Fibroblast of pulmonary artery (primary cell): ENCODE measurements around the gene CNP.

Experiments used
- DNase-seq: peaks from one replicate; pipeline ENCODE4 v3.0.0-alpha.2; 2010; ENCODE audit warnings: low read depth
- H3K4me3 ChIP-seq: replicated peaks from 2 replicates; pipeline ENCODE4 v1.5.1; 2011; ENCODE audit warnings: low read depth, mild to moderate bottlenecking, control low read depth, low read length, moderate library complexity
- CTCF ChIP-seq: IDR thresholded peaks from 2 replicates; pipeline ENCODE4 v1.5.1; 2011; ENCODE audit warnings: mild to moderate bottlenecking, control low read depth, low read length, inconsistent platforms; ENCODE audit errors: missing control alignments

Gene CNP

GRCh38 chr17:41998497-41998896, 31.9 kb downstream of the CNP start:
- no peak for TF ChIP-seq CTCF
- no peak overlapping the region for H3K4me3 ChIP-seq
- no peak for DNase-seq

- DNase-seq: no peak
- TF ChIP-seq CTCF: no peak
Measured at GRCh38 chr17:42000413-42001133, 34.0 kb downstream of the CNP start.

DNA sequence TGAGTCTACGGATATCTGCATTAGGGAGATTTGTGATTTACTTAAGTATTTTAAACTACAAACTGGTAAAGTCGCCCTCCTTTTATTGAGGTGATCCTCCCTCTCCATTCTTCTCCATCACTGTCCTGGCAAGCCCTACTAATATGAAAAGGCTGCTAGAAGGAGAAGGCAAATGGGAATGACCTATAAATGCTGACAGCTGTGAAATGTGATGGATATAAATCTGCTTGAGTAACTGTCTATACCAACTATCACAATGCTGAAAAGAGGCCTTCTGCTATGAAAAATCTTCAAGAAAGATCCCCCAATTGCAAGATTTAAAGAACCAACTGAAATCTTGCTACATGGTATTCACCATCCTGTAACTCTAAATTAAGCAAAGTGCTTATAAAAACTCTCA, 35.1 kb downstream of the CNP start:
- no peak overlapping the region for H3K4me3 ChIP-seq
- DNase-seq: no peak

More at GRCh38 chr17:42000413-42001133, 34.0 kb downstream of the CNP start:
- no peak overlapping the region for H3K4me3 ChIP-seq

DNA sequence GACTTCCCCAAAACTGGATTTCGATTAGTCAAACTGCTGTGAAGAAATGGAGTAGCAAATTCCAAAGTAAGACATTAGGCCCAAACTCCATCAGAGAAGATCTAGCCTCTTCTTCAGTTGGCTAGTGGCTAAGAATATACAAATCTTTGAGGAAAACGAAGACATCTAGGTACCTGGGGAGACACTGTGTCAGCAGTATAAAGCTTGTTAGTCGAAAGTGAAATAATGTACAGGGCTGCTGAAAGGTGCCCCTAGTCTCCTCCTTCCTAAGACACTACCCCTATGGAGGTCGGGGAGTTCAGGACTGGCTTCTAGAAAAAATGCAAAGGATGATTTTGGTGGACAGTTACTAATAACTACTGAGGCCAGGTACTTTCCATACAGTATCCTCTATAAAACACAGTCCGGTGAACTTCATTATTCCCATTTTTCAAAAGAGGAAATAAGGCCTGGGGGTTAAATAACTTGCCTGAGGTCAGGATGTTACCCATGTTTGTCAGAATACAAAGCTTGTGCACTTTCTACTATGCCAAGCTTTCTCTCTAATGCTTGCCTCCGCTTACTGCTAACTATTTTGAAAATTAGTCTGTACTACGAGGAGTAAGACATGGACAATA, 35.7 kb downstream of the CNP start:
- TF ChIP-seq CTCF: no peak
- H3K4me3 ChIP-seq: no peak overlapping the region
- DNase-seq: no peak

More for the DNA sequence above, 35.1 kb downstream of the CNP start:
- no peak for TF ChIP-seq CTCF

DNA sequence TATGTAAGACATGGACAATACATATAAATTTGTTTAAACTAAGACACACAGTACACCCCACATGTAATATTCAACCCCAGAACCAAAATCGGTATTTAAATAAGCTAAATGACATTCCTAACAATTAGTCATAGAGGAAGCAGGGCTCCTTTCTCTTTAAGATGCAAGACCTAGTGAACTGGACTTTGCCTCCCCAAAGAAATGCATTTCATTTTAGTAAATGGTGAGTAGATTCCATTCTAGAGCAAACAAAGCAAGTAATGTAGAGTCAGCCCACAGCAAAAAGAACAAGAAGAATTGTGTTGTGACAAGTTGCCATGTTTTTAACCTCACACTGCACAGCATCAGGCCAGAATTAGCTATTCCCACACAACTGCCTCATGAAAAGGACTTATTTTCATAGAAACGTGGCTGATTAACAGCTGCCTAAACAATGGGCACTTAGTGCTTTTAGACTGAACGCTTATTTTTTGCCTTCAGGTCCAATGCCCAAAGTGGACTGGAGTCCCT, 36.3 kb downstream of the CNP start:
- H3K4me3 ChIP-seq: no peak overlapping the region
- no peak for DNase-seq
- no peak for TF ChIP-seq CTCF

- no peak for TF ChIP-seq CTCF
- no peak for DNase-seq
- no peak overlapping the region for H3K4me3 ChIP-seq
Measured at GRCh38 chr17:42005166-42005565, 38.6 kb downstream of the CNP start.
